K562 (cell line): ENCODE measurements around the gene COL15A1. TPM values are rescaled to one million over a fixed set of nuclear protein-coding genes. Genes with fewer than 3 reads are reported as not detected.

Source experiments
- ATAC-seq: fragments of 200-7000 bp; cut with Tn5 transposase; 3 replicates; pipeline ENCODE4 v1.9.1; 2020; ENCODE audit warnings: moderate library complexity
- BruUV-seq: library from RNA; stranded (reverse); fragments of 400-500 nt; replicated peaks from 2 replicates; lab custom pipeline; 2021; lab: Mats Ljungman, UMichigan
- CTCF ChIA-PET: fragments of 300-600 bp; formaldehyde crosslinking; extraction: SDS; loops from one replicate; lab custom pipeline; 2021; ENCODE audit warnings: low intra/inter-chr PET ratio; lab: Yijun Ruan, JAX
- POLR2A ChIA-PET: fragments of 300-600, 350-650 bp; sonication (Branson Sonifier 250); formaldehyde crosslinking; extraction: SDS; loops from one replicate; lab custom pipeline; 2021; ENCODE audit warnings: antibody characterized with exemption, inconsistent platforms; lab: Yijun Ruan, JAX
- DNase-seq, 4 experiments: peaks; one replicate each; pipeline versions ENCODE4 v3.0.0 to v3.0.0-alpha.2; 2011 to 2018; ENCODE audit warnings: low spot score in 3 of 4, mixed read lengths in 3 of 4; ENCODE audit errors: extremely low read depth in 1 of 4
- FAIRE-seq: peaks from 2 replicates; lab custom pipeline; 2011; peaks lifted over from hg19 to GRCh38; lab: Jason Lieb, UNC
- H2AFZ ChIP-seq: 2 replicates; pipeline ENCODE4 v1.6.0; 2011; ENCODE audit warnings: low read depth, low read length, control low read depth, inconsistent platforms
- H3K27ac ChIP-seq: fragments of 200-600 bp; 3 replicates; pipeline ENCODE4 v1.8.0; 2011; ENCODE audit warnings: low read depth, mild to moderate bottlenecking, control low read depth, inconsistent platforms, low read length, moderate library complexity, mixed read lengths; ENCODE audit errors: extremely low read depth
- H3K27me3 ChIP-seq, 2 experiments: fragments of 300-600 bp in 1 of 2; 2 replicates in 1 of 2; 3 replicates in 1 of 2; pipeline versions ENCODE4 v1.6.0 to v1.8.0; 2011; ENCODE audit warnings: inconsistent platforms in 2 of 2, low read length in 2 of 2, mild to moderate bottlenecking in 1 of 2, mixed read lengths in 1 of 2, moderate library complexity in 1 of 2; ENCODE audit not compliant: control insufficient read depth in 2 of 2, insufficient read depth in 2 of 2
- H3K36me3 ChIP-seq: fragments of 300-600 bp; 3 replicates; pipeline ENCODE4 v1.8.0; 2011; ENCODE audit warnings: mild to moderate bottlenecking, low read length, inconsistent platforms; ENCODE audit not compliant: control insufficient read depth, insufficient read depth
- H3K4me1 ChIP-seq, 2 experiments: fragments of 200-600 bp in 1 of 2; replicated peaks in 1 of 2; 2 replicates in 1 of 2; 3 replicates in 1 of 2; pipeline versions ENCODE4 v1.5.1 to v1.8.0; 2011; ENCODE audit warnings: inconsistent platforms in 2 of 2, low read length in 2 of 2, mild to moderate bottlenecking in 1 of 2, mixed read lengths in 1 of 2, moderate library complexity in 1 of 2; ENCODE audit not compliant: control insufficient read depth in 2 of 2, insufficient read depth in 2 of 2
- H3K4me2 ChIP-seq: 2 replicates; pipeline ENCODE4 v1.6.1; 2011; ENCODE audit warnings: low read length, control low read depth, inconsistent platforms, mixed read lengths; ENCODE audit not compliant: insufficient read depth
- H3K4me3 ChIP-seq: fragments of 200-600 bp; sonication (generic), shearing (Covaris generic); 2 replicates; pipeline ENCODE4 v1.5.1; 2016; ENCODE audit warnings: control low read depth, inconsistent platforms
- H3K79me2 ChIP-seq: fragments of 200-600 bp; 3 replicates; pipeline ENCODE4 v1.8.0; 2011; ENCODE audit warnings: low read length, inconsistent platforms; ENCODE audit not compliant: control insufficient read depth, insufficient read depth
- H3K9ac ChIP-seq, 2 experiments: 2 replicates each; pipeline versions ENCODE4 v1.6.0 to v1.6.1; 2011; ENCODE audit warnings: low read depth in 2 of 2, low read length in 2 of 2, control low read depth in 1 of 2, inconsistent platforms in 1 of 2, mild to moderate bottlenecking in 1 of 2, mixed read lengths in 1 of 2; ENCODE audit not compliant: insufficient read depth in 1 of 2
- H3K9me1 ChIP-seq: one replicate; pipeline ENCODE4 v1.6.0; 2011; ENCODE audit warnings: inconsistent platforms, mild to moderate bottlenecking, low read length, moderate library complexity; ENCODE audit not compliant: control insufficient read depth, insufficient read depth
- H3K9me3 ChIP-seq: replicated peaks from 2 replicates; pipeline ENCODE4 v1.5.1; 2011; ENCODE audit warnings: low read depth, low read length, inconsistent platforms; ENCODE audit not compliant: control insufficient read depth, insufficient read depth
- H4K20me1 ChIP-seq: replicated peaks from 2 replicates; pipeline ENCODE4 v1.6.1; 2011; ENCODE audit warnings: low read length, inconsistent platforms, mixed read lengths; ENCODE audit not compliant: control insufficient read depth, insufficient read depth
- CC2D1A ChIP-seq: fragments of 450-650 bp; IDR thresholded peaks from 2 replicates; pipeline ENCODE4 v1.6.1; 2017; ENCODE audit warnings: mild to moderate bottlenecking
- GABPB1 ChIP-seq: sonication (generic); formaldehyde crosslinking; IDR thresholded peaks from 2 replicates; pipeline ENCODE4 v1.8.0; 2022; ENCODE audit warnings: mild to moderate bottlenecking, missing genetic modification reagents
- GTF2A2 ChIP-seq: IDR thresholded peaks from 2 replicates; pipeline ENCODE4 v1.6.1; 2016; ENCODE audit warnings: mild to moderate bottlenecking, missing genetic modification characterization, missing compliant biosample characterization
- HOMEZ ChIP-seq: fragments of 250-450 bp; sonication (Bioruptor Pico); IDR thresholded peaks from 2 replicates; pipeline ENCODE4 v1.4.0; 2020; ENCODE audit warnings: mild to moderate bottlenecking, moderate library complexity
- NCOA2 ChIP-seq, 2 experiments: fragments of 450-650 bp; IDR thresholded peaks; 2 replicates each; pipeline ENCODE4 v1.6.1; 2018; ENCODE audit warnings: mild to moderate bottlenecking in 2 of 2, moderate library complexity in 1 of 2; ENCODE audit not compliant: partially characterized antibody in 2 of 2
- TAL1 ChIP-seq: fragments of 450-650 bp; IDR thresholded peaks from 2 replicates; pipeline ENCODE4 v1.6.1; 2016; ENCODE audit warnings: mild to moderate bottlenecking
- ZC3H11A ChIP-seq: IDR thresholded peaks from 2 replicates; pipeline ENCODE4 v1.6.1; 2012; ENCODE audit warnings: low read depth, low read length, improper control_type of control experiment
- ZNF24 ChIP-seq: fragments of 450-650 bp; IDR thresholded peaks from 2 replicates; pipeline ENCODE4 v1.6.1; 2016
- WGBS: fragments of 100-300 bp; shearing (Covaris generic); methylation state at CpG from one replicate; pipeline ENCODE4 v1.1.6; 2016; ENCODE audit warnings: low coverage, mixed read lengths; ENCODE audit not compliant: insufficient coverage; ENCODE audit errors: missing lambda C conversion rate; 5-methylcytosine and 5-hydroxymethylcytosine counted together
- in situ Hi-C: fragments of 300-500 bp; cut with MboI; formaldehyde crosslinking; loops from 4 replicates; pipeline ENCODE4 v1.15.0; 2018; ENCODE audit warnings: inconsistent platforms, mixed read lengths
- intact Hi-C: fragments of 100-400 bp; cut with micrococcal nuclease; formaldehyde crosslinking; loops from 2 replicates; pipeline ENCODE4 v1.14.2; 2022
- polyA plus RNA-seq, 8 experiments: library from polyadenylated mRNA; depleted of rRNA in 4 of 8; stranded (reverse) in 5 of 8; unstranded in 3 of 8; fragments of >200 nt; fragmentation: Nextera tagmentation in 2 of 8; fragmentation: Illumina TruSeq in 1 of 8; extraction: Ambion mirVana in 2 of 8; extraction: Trizol in 1 of 8; gene quantifications; 2 replicates each; pipeline versions ENCODE4 v1.2.1 to v1.2.3, GENCODE V29; 2011 to 2014; ENCODE audit warnings: inconsistent platforms in 1 of 8, missing spikeins in 1 of 8
- total RNA-seq, 7 experiments: library from RNA; depleted of rRNA in 6 of 7; stranded (reverse); fragments of >200 nt in 6 of 7; fragmentation: Illumina TruSeq in 2 of 7; extraction: Trizol in 2 of 7; gene quantifications; 2 replicates each; pipeline versions ENCODE4 v1.2.1 to v1.2.3, GENCODE V29; 2011 to 2021; ENCODE audit warnings: low replicate concordance in 1 of 7

The COL15A1 gene
- total and polyA plus RNA-seq, 9 of the 15 experiments (the other 6 are each of a cell fraction or from before 2014, with no cell fraction given), result 0.46 to 5.1 (median 2.6) TPM

- no peak overlapping the region; a peak in 1 of 4 replicates for H3K9ac ChIP-seq
- H3K4me3 ChIP-seq, result no peak overlapping the region
- CTCF ChIA-PET, result no interaction called here
- intact Hi-C loops (no loop called here), in situ Hi-C loops (loop anchor here (5.0 kb wide), 1 partner anchor 148 kb away; no protein-coding TSS in a partner anchor)
- no peaks in the 10 kb centered on the region for H3K36me3 ChIP-seq
- no peak overlapping the region for H2AFZ ChIP-seq
- no peak overlapping the region for H3K4me2 ChIP-seq
- H3K9me3 ChIP-seq, result no peaks in the 10 kb centered on the region; the same call in 1 of the 2 replicates
- no peaks in the 10 kb centered on the region for H4K20me1 ChIP-seq
- POLR2A ChIA-PET, result interaction anchor here (0.7 to 1.3 kb wide), 2 partner anchors 151 to 1018 kb away, joined by 3 read pairs; no protein-coding TSS in a partner anchor
- no peaks in the 10 kb centered on the region for H3K9me1 ChIP-seq
- no peak for ATAC-seq
- H3K27ac ChIP-seq, result no peak overlapping the region
- no peak for FAIRE-seq
- 0 out of 5 replicates have a peak, but pooled peaks cover 0 to 4% of the 10 kb centered on the region in 2 experiments for H3K27me3 ChIP-seq
- H3K79me2 ChIP-seq, result no peaks in the 10 kb centered on the region
- BruUV-seq, result no TSS peak
- peaks cover 7 to 11% of the 10 kb centered on the region in 2 experiments; a peak in 4 of 5 replicates for H3K4me1 ChIP-seq
- TF ChIP-seq ZNF24 (no peak), GTF2A2 (tag) (no peak), NCOA2 (IDR thresholded peaks at IDR 0.05; ENCODE audit: partially characterized antibody in 2 of 2) (no peak), HOMEZ (no peak), ZC3H11A (no peak), GABPB1 (CRISPR knock-in tag) (no peak), CC2D1A (no peak), TAL1 (no peak)
- no peak for DNase-seq
- WGBS, result 30% methylated on average over 3 of the region's 3 CpGs
Observed at GRCh38 chr9:98995059-98995671, 51.5 kb downstream of the COL15A1 start.
